Renal pelvis (tissue), 4 donors: ENCODE measurements around the gene RBMS3. TPM values are rescaled to one million over a fixed set of nuclear protein-coding genes. Genes with fewer than 3 reads are reported as not detected.
A peak's percentile ranks its signal among the peaks of the same experiment; 100 is the strongest.
"Not testable (repeated sequence)": the region's sequence is repeated elsewhere in the genome, so short reads cannot be mapped to it uniquely, and the experiment has no call there.

Experiments used
- DNase-seq: peaks from one replicate; pipeline ENCODE4 v3.0.0-alpha.2; 2013
- polyA plus RNA-seq, 3 donors: library from polyadenylated mRNA; unstranded; fragments of 120-200 nt; gene quantifications; one replicate each; pipeline ENCODE4 v1.2.1, GENCODE V29; 2013; ENCODE audit not compliant: insufficient read length in 3 of 3

RBMS3 gene
- polyA plus RNA-seq, 3 donors: 10.2 to 13.1 (median 11.6) TPM

DNA sequence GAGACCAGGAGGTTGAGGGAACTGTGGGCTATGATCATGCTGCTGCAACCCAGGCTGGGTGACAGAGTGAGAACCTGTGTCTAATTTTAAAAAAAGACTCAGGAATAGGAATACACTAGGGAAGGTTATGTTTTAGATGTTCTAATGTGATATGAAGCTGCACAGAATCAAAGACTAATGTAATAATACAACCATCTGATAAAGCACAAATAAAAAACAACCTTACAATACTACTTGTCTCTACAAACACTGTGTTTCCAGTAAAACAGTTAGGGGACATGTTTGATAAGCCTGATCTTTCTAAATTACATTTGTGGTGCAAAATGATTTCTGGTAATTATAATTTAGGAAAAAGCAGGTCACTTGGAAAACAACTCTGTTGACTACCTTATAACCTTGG lies 56.7 kb downstream of the RBMS3 start:
- DNase-seq: no peak

- no peak for DNase-seq
Measured at GRCh38 chr3:29338377-29338776, 57.5 kb downstream of the RBMS3 start.

DNA sequence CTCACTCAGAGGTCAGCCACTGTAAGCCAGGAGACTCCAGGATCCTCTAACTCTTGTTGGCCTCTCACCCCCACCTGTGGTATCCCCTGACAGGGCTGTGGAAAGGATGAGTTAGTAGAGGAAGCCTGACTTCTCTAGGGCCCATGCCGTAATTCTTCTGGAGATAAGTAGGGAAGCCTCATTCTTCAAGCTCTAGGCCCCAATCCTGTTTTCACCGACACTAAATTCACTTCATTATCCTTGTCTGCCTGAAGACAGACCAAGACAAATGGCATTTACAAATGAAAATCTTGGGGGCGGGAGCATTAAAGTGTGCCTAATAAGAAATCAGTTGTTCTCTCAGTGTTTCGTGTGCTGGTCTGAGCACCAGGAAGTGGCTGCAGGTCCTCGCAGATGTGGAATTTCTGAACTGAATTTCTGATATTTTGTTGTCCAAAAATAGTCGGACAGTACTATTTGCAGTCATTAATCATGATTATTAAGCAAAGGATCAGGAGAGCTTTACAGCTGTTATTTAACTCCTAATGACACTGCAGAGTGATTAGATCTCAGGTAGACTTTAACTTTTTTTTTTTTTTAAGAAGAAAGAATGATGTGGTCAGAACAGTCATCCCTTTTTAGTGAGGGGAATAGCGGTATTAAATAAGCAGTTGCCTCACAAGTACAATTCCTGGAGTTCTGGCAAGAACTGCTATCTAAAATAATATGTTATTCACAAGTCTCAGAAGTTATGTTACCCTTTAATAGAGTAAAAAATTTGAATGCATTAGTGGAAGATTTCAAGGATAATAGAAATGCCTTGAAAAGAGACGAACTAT lies 58.4 kb downstream of the RBMS3 start:
- DNase-seq: peak; percentile 52

DNA sequence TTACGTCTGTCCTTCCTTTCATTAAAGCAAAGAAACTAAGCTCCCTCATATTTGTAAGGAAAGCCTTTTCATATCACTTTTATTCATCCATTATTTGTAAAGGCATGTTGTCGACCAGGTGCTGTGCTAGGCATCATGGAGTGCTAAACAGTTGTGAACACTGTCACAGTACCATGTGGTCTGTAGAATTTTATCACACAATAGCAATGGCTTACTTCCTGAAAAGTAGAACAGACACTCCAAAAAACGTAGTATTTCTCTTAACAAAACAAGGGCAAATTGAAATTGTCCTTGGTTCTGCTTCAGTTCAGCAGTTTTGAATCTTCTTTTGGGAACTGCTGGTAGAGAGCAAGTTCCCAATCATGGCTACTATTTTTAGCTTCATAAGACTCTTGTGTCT lies 63.3 kb downstream of the RBMS3 start:
- no peak for DNase-seq

DNA sequence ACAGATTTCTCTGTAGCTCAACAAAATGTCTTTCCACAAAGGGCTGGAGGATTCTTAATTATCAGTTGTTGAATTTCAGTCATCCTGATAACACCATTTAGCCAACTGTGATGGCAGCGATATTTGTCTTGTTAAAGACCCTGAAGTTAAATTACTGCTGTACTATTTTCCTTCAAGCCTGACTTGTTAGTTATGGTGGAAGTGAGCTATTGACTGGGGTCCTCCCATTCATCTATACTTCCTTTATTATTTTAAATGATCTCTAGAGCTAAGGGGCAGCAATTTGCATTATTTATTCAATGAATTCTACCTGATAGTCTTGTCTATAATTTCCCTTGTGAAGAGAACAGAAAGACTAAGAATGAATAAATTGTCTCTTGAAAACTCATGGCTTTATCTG lies 64.1 kb downstream of the RBMS3 start:
- DNase-seq: no peak

DNA sequence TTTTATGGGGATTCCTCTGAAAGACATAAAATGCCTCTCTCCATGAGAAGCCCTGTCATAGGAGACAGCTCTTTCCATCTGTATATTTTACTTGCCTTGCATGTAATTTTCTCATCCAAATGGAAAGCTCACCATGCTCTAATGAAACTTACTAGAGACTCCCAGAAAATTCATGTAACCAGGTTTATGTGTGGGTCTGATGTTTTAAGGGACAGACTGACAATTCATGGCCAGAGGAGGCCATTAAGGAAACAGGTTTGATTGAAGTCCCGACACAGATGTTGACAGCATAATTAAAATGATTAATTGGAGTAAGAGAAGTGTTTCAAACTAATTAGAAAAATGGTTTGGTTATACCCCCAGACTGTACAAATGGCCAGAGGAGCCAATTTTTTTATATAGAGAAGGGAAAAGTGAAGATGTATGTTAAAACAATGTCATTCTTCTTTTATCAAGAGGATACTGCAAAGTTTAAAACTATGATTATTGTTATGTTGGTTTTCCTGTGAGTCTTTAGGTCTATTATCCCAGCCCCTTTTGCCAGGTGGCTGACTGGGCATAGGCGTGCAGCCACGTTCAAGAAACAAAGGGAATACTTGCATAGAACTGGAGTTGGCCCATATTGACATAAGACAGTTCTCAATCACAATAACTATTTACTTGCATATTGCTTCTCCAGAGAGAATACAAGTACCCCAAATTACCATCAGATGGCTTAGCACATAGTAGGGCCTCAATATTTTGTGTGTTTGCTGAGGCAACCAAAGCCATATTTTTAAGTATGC lies 64.8 kb downstream of the RBMS3 start:
- DNase-seq: peak; percentile 33

- DNase-seq: no peak
Measured at GRCh38 chr3:29346828-29347227, 66.0 kb downstream of the RBMS3 start.

GRCh38 chr3:29347412-29347811 lies 66.5 kb downstream of the RBMS3 start:
- no peak for DNase-seq

GRCh38 chr3:29348316-29348715 lies 67.4 kb downstream of the RBMS3 start:
- DNase-seq: no peak

DNA sequence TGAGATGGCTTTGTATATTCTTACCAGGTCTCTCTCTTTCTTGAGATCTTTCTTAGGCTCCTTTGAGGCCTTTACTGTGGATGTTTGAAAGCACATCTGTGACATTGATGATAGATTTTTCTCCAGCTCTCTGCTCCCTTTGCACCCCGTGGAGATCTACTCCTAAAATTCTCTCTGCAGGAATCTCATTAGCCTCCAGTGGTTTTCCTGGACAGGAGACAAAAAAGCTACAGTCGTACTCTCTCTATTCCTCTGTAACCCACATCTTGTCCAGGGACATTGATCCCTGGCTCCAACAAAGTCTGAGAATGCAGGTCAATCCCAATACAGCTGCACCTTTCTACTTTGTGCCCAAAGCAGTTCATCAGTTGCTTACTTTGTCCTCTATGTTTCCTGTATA lies 68.2 kb downstream of the RBMS3 start:
- DNase-seq: no peak

DNA sequence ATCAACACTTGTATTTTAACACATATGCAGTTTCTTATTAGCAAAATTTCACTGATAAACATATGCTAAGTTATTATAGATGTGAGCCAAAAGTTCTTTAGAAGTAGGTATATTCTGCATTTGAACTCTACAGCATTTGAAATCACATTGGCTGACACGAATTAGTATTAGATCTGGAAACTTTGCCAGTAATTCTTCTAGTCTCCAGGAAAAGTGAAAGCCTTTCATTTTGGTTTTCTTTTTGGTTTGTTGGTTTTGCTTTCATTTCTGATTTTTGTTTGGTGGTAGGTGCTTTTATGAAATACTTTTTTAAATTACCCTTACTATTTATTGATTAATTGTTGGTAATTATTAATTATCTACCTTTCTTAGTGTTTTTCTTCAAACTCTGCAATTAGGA lies 72.9 kb downstream of the RBMS3 start:
- no peak for DNase-seq

DNA sequence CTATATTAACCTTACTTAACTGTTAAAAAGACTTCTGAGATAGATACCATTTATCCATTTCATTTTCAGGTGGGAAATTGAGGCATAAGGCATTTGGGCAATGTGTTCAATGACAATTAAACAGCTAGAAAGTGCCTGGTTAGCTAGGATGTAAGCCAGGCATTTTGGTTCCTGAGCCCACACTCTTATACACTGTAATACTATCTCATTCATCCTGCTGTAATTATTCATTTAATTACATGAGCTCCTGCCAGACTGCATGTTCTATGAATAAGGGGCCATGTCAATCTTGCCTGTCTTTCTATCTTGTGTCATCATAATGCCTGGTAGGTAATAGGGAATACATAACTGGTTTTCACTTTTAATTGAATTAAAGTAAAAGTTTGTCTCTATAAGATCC lies 74.0 kb downstream of the RBMS3 start:
- DNase-seq: no peak

GRCh38 chr3:29356062-29356461 lies 75.2 kb downstream of the RBMS3 start:
- no peak for DNase-seq

GRCh38 chr3:29360289-29360688 lies 79.4 kb downstream of the RBMS3 start:
- DNase-seq: not testable (repeated sequence)

DNA sequence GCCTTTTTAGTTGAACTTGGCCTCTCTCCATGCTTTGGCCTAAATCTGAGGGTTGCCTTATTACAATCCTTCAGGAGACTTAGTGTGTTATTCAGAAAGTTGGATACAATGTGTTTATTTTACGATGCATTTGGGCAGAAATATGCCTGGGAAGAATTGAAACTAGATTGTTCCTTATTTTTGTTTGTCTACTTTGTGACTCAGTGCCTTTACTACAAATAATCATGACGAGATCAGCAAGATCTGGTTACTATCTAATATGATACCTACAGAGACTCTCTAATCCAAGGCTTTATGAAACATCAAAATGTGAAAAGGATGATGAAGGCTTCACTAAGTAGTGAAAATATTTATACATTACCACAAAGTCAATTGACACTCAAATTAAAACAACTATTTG lies 82.2 kb downstream of the RBMS3 start:
- DNase-seq: no peak

DNA sequence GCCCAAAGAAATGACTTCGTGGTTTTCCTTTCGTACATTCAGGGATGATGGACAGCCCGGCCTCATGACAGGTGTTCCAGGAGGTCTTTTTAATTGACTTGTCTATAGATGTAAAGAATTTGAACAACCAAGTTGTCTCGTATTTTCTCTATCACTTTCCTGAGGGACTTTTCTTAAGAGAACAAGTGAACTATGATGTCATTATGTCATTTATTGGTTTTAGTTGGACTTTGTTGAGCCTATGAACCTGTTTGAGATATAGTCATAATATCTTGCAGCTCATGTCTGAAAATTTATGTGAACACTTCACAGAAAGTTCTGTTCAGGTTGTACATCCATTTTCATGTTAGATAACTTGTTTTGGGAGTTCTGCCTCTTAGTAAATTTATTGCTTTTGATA lies 89.2 kb downstream of the RBMS3 start:
- no peak for DNase-seq

DNA sequence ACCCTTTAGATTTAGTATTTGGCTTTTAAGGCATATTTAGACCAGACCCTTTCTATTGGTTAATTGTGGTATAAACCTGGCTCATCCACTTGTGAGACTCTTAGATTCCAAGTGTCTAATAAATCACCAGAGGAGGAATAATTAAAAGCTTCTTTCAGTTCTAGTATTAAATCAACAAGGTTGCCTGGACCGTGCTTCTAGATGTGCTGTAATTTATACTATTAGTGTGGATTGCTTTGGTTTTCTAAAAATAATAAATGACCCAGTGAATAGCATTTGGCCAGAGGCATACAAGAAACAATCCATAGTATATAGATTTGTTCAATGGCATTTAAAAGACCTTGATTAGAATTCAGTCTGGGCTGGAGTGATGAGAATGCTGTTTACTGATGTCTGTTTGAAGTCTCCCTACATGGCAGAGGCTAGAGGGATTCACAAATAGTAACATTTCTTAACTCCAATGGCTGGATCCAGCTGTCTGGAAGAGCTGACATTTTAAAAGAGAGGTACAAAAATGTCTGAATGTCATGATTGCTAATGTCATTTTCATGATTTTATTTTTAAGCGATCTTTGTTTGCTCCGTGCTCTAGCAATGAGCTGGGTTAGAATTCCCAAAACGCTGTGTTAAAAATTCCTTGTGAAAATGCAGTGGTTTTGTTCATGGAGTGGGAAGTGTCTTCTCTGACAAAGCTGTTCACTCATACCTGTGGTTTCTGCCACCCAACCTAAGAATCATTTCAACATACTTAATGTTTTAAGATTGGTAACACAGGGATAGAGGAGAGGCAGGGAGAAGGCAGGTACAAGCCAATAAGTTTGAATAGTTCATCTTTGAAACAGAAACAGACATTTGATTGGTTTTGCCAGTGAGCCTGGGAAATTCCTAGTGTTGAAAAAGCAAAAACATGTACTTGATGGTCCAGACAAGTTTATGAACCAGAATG lies 89.9 kb downstream of the RBMS3 start:
- DNase-seq: peak; percentile 36

- no peak for DNase-seq
Measured at GRCh38 chr3:29373131-29373680, 92.3 kb downstream of the RBMS3 start.

- no peak for DNase-seq
Measured at GRCh38 chr3:29374226-29374625, 93.4 kb downstream of the RBMS3 start.

DNA sequence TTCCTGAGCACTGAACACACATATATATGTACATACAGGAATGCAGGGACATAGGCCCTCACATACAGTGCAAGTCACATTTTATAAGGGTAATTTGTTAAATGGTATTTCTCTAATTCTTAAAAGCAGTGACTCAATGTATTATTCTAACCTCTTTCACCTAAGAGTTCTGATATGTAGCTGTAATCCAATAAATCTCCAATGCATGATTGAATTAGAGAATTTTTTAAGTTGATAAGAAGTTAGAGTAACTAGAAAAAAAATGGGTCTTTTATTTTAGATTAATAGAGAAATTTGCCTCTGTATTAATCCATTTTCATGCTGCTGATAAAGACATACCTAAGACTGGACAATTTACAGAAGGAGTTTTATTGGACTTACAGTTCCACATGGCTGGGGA lies 98.2 kb downstream of the RBMS3 start:
- DNase-seq: no peak

DNA sequence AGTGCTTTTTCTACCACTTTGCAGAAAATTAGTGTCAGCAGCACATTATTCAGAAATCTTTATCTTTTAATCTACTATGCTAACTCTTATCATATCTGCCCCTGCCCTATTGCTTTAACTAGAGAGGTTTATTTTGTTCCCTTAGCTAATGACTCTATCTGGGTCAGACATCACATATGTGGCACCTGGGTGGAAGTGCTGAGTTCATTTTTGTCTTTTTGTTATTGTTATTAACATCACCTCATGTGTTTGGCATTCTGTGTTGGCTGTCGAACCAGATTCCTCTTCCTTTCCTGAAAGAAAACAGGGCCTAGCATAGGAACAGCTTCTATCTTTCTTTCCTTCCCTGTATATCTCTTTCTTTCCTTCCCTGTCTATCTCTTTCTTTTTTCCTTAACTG lies 100.7 kb downstream of the RBMS3 start:
- DNase-seq: no peak

- DNase-seq: no peak
Measured at GRCh38 chr3:29382409-29382808, 101.5 kb downstream of the RBMS3 start.
